NB4 (cell line): ENCODE measurements around the gene PCDHGA10.

Source experiments
- DNase-seq: peaks from one replicate; pipeline ENCODE4 v3.0.0; 2010; ENCODE audit warnings: low read depth
- H3K4me3 ChIP-seq: one replicate; pipeline ENCODE4 v1.5.1; 2011; ENCODE audit warnings: mild to moderate bottlenecking, low read depth, low read length, moderate library complexity
- MYC ChIP-seq: IDR thresholded peaks from 2 replicates; pipeline ENCODE4 v1.6.1; 2011; ENCODE audit warnings: low read depth, low read length
- POLR2A ChIP-seq: IDR thresholded peaks from 2 replicates; pipeline ENCODE4 v1.6.1; 2011; ENCODE audit warnings: mild to moderate bottlenecking; ENCODE audit not compliant: insufficient read length; ENCODE audit errors: extremely low read depth
- TF ChIP-seq, protein P1 (sequence below): IDR thresholded peaks from one replicate; pipeline ENCODE4 v1.5.1; 2012; ENCODE audit warnings: low read depth, low read length
- TF ChIP-seq, protein P2 (sequence below): IDR thresholded peaks from 2 replicates; pipeline ENCODE4 v1.6.1; 2011; ENCODE audit warnings: low read depth, low read length

The PCDHGA10 gene

DNA sequence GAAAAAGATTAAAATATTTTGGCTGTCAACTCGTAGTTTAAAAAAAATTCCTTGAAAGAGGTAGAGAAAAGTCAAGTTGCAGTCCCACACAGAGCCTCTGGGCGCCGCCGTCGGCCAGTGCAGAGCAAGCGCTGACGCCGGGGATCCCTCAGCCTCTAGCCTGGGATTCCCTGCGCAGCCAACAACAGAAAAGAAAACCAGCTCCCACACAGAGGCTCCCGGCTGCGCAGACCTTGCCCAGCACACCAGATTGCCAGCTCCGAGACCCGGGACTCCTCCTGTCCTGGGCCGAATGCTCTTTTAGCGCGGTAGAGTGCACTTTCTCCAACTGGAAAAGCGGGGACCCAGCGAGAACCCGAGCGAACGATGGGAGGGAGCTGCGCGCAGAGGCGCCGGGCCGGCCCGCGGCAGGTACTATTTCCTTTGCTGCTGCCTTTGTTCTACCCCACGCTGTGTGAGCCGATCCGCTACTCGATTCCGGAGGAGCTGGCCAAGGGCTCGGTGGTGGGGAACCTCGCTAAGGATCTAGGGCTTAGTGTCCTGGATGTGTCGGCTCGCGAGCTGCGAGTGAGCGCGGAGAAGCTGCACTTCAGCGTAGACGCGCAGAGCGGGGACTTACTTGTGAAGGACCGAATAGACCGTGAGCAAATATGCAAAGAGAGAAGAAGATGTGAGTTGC lies 4.8 kb downstream of the PCDHGA10 start, which contains the start of gene PCDHGB7:
TSS of gene PCDHGB7 (plus strand) at position 184 of the 679 bp plus-strand sequence. CDS start at position 367, 183 bp downstream.
- H3K4me3 ChIP-seq = peak within 1 kb of the TSS; percentile 11
- peak; percentile 81 for DNase-seq
- TF ChIP-seq, protein P1, sequence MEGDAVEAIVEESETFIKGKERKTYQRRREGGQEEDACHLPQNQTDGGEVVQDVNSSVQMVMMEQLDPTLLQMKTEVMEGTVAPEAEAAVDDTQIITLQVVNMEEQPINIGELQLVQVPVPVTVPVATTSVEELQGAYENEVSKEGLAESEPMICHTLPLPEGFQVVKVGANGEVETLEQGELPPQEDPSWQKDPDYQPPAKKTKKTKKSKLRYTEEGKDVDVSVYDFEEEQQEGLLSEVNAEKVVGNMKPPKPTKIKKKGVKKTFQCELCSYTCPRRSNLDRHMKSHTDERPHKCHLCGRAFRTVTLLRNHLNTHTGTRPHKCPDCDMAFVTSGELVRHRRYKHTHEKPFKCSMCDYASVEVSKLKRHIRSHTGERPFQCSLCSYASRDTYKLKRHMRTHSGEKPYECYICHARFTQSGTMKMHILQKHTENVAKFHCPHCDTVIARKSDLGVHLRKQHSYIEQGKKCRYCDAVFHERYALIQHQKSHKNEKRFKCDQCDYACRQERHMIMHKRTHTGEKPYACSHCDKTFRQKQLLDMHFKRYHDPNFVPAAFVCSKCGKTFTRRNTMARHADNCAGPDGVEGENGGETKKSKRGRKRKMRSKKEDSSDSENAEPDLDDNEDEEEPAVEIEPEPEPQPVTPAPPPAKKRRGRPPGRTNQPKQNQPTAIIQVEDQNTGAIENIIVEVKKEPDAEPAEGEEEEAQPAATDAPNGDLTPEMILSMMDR = peak; percentile 82

GRCh38 chr5:141419074-141419880 lies 6.5 kb downstream of the PCDHGA10 start:
- DNase-seq = no peak
- TF ChIP-seq, protein P2, sequence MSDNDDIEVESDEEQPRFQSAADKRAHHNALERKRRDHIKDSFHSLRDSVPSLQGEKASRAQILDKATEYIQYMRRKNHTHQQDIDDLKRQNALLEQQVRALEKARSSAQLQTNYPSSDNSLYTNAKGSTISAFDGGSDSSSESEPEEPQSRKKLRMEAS = no peak
- TF ChIP-seq POLR2A = no peak
- TF ChIP-seq, protein P1 = no peak
- TF ChIP-seq MYC = no peak
- H3K4me3 ChIP-seq = no peak overlapping the region

DNA sequence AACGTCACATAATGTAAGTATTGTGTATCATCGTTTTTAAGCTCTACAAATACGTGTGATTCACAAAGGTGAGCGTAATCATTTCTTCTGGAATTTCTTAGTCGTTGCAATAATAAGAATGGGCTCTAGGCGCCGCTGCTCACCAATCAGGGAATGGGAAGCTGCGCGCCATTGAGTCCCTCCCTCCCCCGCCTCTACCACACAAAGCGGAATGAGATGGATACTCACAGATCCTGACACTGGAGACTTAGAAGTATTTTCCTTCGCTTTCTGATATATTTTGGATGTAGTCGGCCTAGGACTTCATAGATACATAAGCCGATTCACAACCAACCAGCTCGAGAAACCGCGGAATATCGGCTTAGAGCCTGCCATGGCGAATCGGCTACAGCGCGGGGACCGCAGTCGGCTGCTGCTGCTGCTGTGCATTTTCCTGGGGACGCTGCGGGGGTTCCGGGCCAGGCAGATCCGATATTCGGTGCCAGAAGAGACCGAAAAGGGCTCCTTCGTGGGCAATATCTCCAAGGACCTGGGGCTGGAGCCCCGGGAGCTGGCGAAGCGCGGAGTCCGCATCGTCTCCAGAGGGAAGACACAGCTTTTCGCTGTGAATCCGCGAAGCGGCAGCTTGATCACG lies 8.2 kb downstream of the PCDHGA10 start, which contains the start of gene PCDHGA11:
TSS of gene PCDHGA11 (plus strand) at position 197 of the 634 bp plus-strand sequence. CDS start at position 374, 177 bp downstream.
- peak; percentile 72 for DNase-seq
- TF ChIP-seq MYC (no peak), POLR2A (no peak)
- TF ChIP-seq, protein P2 = no peak
- TF ChIP-seq, protein P1 = peak; percentile 56
- peak within 1 kb of the TSS; percentile 61 for H3K4me3 ChIP-seq

DNA sequence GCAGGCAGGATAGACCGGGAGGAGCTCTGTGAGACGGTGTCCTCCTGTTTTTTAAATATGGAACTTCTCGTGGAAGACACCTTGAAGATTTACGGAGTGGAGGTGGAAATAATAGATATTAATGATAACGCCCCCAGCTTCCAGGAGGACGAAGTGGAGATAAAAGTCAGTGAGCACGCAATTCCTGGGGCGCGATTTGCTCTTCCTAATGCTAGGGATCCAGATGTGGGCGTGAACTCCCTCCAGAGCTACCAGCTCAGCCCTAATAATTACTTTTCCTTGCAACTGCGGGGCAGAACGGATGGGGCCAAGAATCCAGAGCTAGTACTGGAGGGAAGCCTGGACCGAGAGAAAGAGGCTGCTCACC lies 8.7 kb downstream of the PCDHGA10 start:
- H3K4me3 ChIP-seq = peak overlapping the region; percentile 61
- no peak for TF ChIP-seq MYC
- TF ChIP-seq, protein P2 = no peak
- no peak for TF ChIP-seq POLR2A
- TF ChIP-seq, protein P1 = no peak
- no peak for DNase-seq

DNA sequence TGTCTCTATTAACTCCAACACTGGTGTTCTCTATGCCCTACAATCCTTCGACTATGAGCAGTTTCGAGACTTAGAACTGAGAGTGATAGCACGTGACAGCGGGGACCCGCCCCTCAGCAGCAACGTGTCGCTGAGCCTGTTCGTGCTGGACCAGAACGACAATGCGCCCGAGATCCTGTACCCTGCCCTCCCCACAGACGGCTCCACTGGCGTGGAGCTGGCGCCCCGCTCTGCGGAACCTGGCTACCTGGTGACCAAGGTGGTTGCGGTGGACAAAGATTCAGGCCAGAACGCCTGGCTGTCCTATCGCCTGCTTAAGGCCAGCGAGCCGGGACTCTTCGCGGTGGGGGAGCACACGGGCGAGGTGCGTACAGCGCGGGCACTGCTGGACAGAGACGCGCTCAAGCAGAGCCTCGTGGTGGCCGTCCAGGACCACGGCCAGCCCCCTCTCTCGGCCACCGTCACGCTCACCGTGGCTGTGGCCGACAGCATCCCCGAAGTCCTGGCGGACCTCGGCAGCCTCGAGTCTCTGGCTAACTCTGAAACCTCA lies 10.0 kb downstream of the PCDHGA10 start:
- H3K4me3 ChIP-seq = no peak overlapping the region
- TF ChIP-seq, protein P2 = no peak
- no peak for TF ChIP-seq POLR2A
- TF ChIP-seq, protein P1 = no peak
- no peak for TF ChIP-seq MYC
- DNase-seq = no peak
